GM12872 (cell line): ENCODE measurements around the gene NUAK2.

ENCODE experiments used
- CTCF ChIP-seq: IDR thresholded peaks from 3 replicates; pipeline ENCODE4 v1.5.1; 2011; ENCODE audit warnings: low read depth, mild to moderate bottlenecking, low read length, moderate library complexity; ENCODE audit not compliant: insufficient read depth

The NUAK2 gene

GRCh38 chr1:205258719-205259118, 62.8 kb downstream of the NUAK2 start:
- TF ChIP-seq CTCF, result no peak

GRCh38 chr1:205258261-205258691, 63.3 kb downstream of the NUAK2 start:
- no peak for TF ChIP-seq CTCF

- TF ChIP-seq CTCF, result no peak
Measured at GRCh38 chr1:205257735-205258134, 63.8 kb downstream of the NUAK2 start.

GRCh38 chr1:205256951-205257625, 64.5 kb downstream of the NUAK2 start:
- TF ChIP-seq CTCF, result no peak

GRCh38 chr1:205255941-205256780, 65.4 kb downstream of the NUAK2 start:
- TF ChIP-seq CTCF, result peak; percentile 97
